WTC11 (cell line): ENCODE results near the gene TUBB4B. TPM values are rescaled to one million over a fixed set of nuclear protein-coding genes. Genes with fewer than 3 reads are reported as not detected.
A peak's percentile ranks its signal among the peaks of the same experiment; 100 is the strongest.

ENCODE experiments used
- ATAC-seq: fragments of 200-7000 bp; cut with Tn5 transposase; 2 replicates; pipeline ENCODE4 v1.10.0; 2021; ENCODE audit warnings: mild to moderate bottlenecking, moderate library complexity
- CTCF ChIA-PET: fragments of 300-600 bp; sonication (Branson Sonifier 250); formaldehyde crosslinking; loops from one replicate; lab custom pipeline; 2021; ENCODE audit warnings: antibody characterized with exemption; lab: Charles Lee
- POLR2A ChIA-PET: fragments of 350-600 bp; sonication (Branson Sonifier 250); formaldehyde crosslinking; loops from one replicate; lab custom pipeline; 2021; ENCODE audit warnings: antibody characterized with exemption; lab: Charles Lee
- DNase-seq: peaks from one replicate; pipeline ENCODE4 v3.0.0; 2021; ENCODE audit warnings: low spot score
- H3K27ac Mint-ChIP-seq: 2 replicates; pipeline ENCODE4 v1.8.0; 2021; ENCODE audit warnings: mixed read lengths
- H3K27me3 Mint-ChIP-seq: 2 replicates; pipeline ENCODE4 v1.8.0; 2021; ENCODE audit warnings: low read depth, mild to moderate bottlenecking, moderate library complexity, mixed read lengths
- H3K36me3 Mint-ChIP-seq: 2 replicates; pipeline ENCODE4 v1.8.0; 2021; ENCODE audit warnings: mixed read lengths
- H3K4me1 Mint-ChIP-seq: 2 replicates; pipeline ENCODE4 v1.8.0; 2022; ENCODE audit warnings: mixed read lengths
- H3K4me3 Mint-ChIP-seq: 2 replicates; pipeline ENCODE4 v1.8.0; 2021; ENCODE audit warnings: mild to moderate bottlenecking, moderate library complexity, mixed read lengths
- H3K9me3 Mint-ChIP-seq: 2 replicates; pipeline ENCODE4 v1.8.0; 2021; ENCODE audit warnings: mixed read lengths
- CDX4 ChIP-seq: fragments of 250-450 bp; sonication (Bioruptor Pico); IDR thresholded peaks from 2 replicates; pipeline ENCODE4 v1.9.0; 2021; ENCODE audit warnings: moderate library complexity, mild to moderate bottlenecking, inconsistent platforms, borderline replicate concordance
- CREM ChIP-seq: sonication (generic); formaldehyde crosslinking; IDR thresholded peaks from 2 replicates; pipeline ENCODE4 v1.8.1; 2022; ENCODE audit warnings: mild to moderate bottlenecking, missing genetic modification reagents, moderate library complexity
- E2F4 ChIP-seq: sonication (generic); formaldehyde crosslinking; IDR thresholded peaks from 2 replicates; pipeline ENCODE4 v1.8.1; 2022; ENCODE audit warnings: low read depth, mild to moderate bottlenecking, moderate library complexity, missing genetic modification reagents, borderline replicate concordance
- E2F5 ChIP-seq: sonication (generic); formaldehyde crosslinking; IDR thresholded peaks from 2 replicates; pipeline ENCODE4 v1.8.1; 2022; ENCODE audit warnings: mild to moderate bottlenecking, moderate library complexity, missing genetic modification reagents
- EMX1 ChIP-seq: fragments of 250-450 bp; sonication (Bioruptor Pico); IDR thresholded peaks from 2 replicates; pipeline ENCODE4 v1.8.0; 2021; ENCODE audit warnings: mild to moderate bottlenecking
- FOXJ3 ChIP-seq: sonication (generic); formaldehyde crosslinking; IDR thresholded peaks from 2 replicates; pipeline ENCODE4 v1.9.0; 2021; ENCODE audit warnings: missing genetic modification reagents, mild to moderate bottlenecking, borderline replicate concordance
- FOXP1 ChIP-seq: sonication (generic); formaldehyde crosslinking; IDR thresholded peaks from 2 replicates; pipeline ENCODE4 v1.8.0; 2022; ENCODE audit warnings: missing genetic modification reagents, mild to moderate bottlenecking, moderate library complexity, borderline replicate concordance
- FOXP4 ChIP-seq: sonication (generic); formaldehyde crosslinking; IDR thresholded peaks from 2 replicates; pipeline ENCODE4 v1.8.0; 2022; ENCODE audit warnings: mild to moderate bottlenecking, missing genetic modification reagents
- JUN ChIP-seq: sonication (generic); formaldehyde crosslinking; IDR thresholded peaks from 2 replicates; pipeline ENCODE4 v1.8.0; 2023; ENCODE audit warnings: mild to moderate bottlenecking, missing genetic modification reagents
- MLX ChIP-seq: sonication (generic); formaldehyde crosslinking; IDR thresholded peaks from 2 replicates; pipeline ENCODE4 v1.8.1; 2023; ENCODE audit warnings: mild to moderate bottlenecking, missing genetic modification reagents, moderate library complexity
- NFATC4 ChIP-seq: fragments of 250-450 bp; sonication (Bioruptor Pico); IDR thresholded peaks from 2 replicates; pipeline ENCODE4 v1.9.0; 2021; ENCODE audit warnings: mild to moderate bottlenecking
- NFYB ChIP-seq: sonication (generic); formaldehyde crosslinking; conservative IDR thresholded peaks from 2 replicates; pipeline ENCODE4 v1.8.0; 2022; ENCODE audit warnings: low read depth, missing genetic modification reagents
- NR1H2 ChIP-seq: sonication (generic); formaldehyde crosslinking; IDR thresholded peaks from 2 replicates; pipeline ENCODE4 v1.9.0; 2021; ENCODE audit warnings: mild to moderate bottlenecking, moderate library complexity, missing genetic modification reagents
- SMAD3 ChIP-seq: sonication (generic); formaldehyde crosslinking; IDR thresholded peaks from 2 replicates; pipeline ENCODE4 v1.8.0; 2022; ENCODE audit warnings: missing genetic modification reagents, mild to moderate bottlenecking, borderline replicate concordance
- TEAD1 ChIP-seq: sonication (generic); formaldehyde crosslinking; IDR thresholded peaks from 2 replicates; pipeline ENCODE4 v1.8.0; 2022; ENCODE audit warnings: mild to moderate bottlenecking, missing genetic modification reagents
- USF1 ChIP-seq: sonication (generic); formaldehyde crosslinking; IDR thresholded peaks from 2 replicates; pipeline ENCODE4 v1.8.0; 2022; ENCODE audit warnings: mild to moderate bottlenecking, missing genetic modification reagents
- ZMAT4 ChIP-seq: fragments of 250-450 bp; sonication (Bioruptor Pico); IDR thresholded peaks from 2 replicates; pipeline ENCODE4 v1.9.0; 2021; ENCODE audit warnings: mild to moderate bottlenecking
- ZNF138 ChIP-seq: sonication (generic); formaldehyde crosslinking; conservative IDR thresholded peaks from 2 replicates; pipeline ENCODE4 v1.8.1; 2022; ENCODE audit warnings: mild to moderate bottlenecking, moderate library complexity, missing genetic modification reagents
- ZNF232 ChIP-seq: sonication (generic); formaldehyde crosslinking; IDR thresholded peaks from 2 replicates; pipeline ENCODE4 v1.8.0; 2022; ENCODE audit warnings: mild to moderate bottlenecking, missing genetic modification reagents
- ZNF512 ChIP-seq: sonication (generic); formaldehyde crosslinking; IDR thresholded peaks from 2 replicates; pipeline ENCODE4 v1.8.1; 2022; ENCODE audit warnings: missing genetic modification reagents, borderline replicate concordance
- ZNF671 ChIP-seq: fragments of 250-450 bp; sonication (Bioruptor Pico); IDR thresholded peaks from 2 replicates; pipeline ENCODE4 v1.8.0; 2021; ENCODE audit warnings: mild to moderate bottlenecking
- total RNA-seq: library from RNA; stranded (reverse); gene quantifications from 3 replicates; pipeline ENCODE4 v1.2.3, GENCODE V29; 2021

Gene TUBB4B
- total RNA-seq, 1 experiment from 2014 or later = 375 TPM

- Mint-ChIP-seq H3K4me1 (peaks cover 18% of the 10 kb centered on the region), H3K27ac (no peak overlapping the region), H3K27me3 (no peaks in the 10 kb centered on the region), H3K36me3 (no peaks in the 10 kb centered on the region), H3K9me3 (no peaks in the 10 kb centered on the region), H3K4me3 (no peak overlapping the region)
- CTCF ChIA-PET = interaction anchor here (0.5 to 4.6 kb wide), 11 partner anchors 10 to 205 kb away, joined by 3 to 143 read pairs (median 3); partner anchors contain the start of genes CYSRT1, NPDC1, RNF208 and RNF224
- no peak for ATAC-seq
- POLR2A ChIA-PET = no interaction called here
- TF ChIP-seq FOXP1 (0 out of 2 replicates have a peak, but pooled peaks have one; percentile 20), ZNF138 (CRISPR knock-in tag) (no peak)
- no peak for DNase-seq
Measured at GRCh38 chr9:137234055-137234697, 6.9 kb upstream of the TUBB4B start.

- Mint-ChIP-seq H3K4me3 (no peak overlapping the region), H3K9me3 (no peaks in the 10 kb centered on the region), H3K27me3 (no peaks in the 10 kb centered on the region), H3K27ac (no peak overlapping the region; the same call in 1 of the 2 replicates), H3K36me3 (no peaks in the 10 kb centered on the region), H3K4me1 (peaks cover 18% of the 10 kb centered on the region)
- TF ChIP-seq NR1H2 (CRISPR knock-in tag) (no peak), FOXJ3 (CRISPR knock-in tag) (no peak), FOXP4 (CRISPR knock-in tag) (no peak), EMX1 (no peak), ZNF232 (CRISPR knock-in tag) (no peak), E2F5 (CRISPR knock-in tag) (no peak), ZNF512 (no peak), USF1 (no peak), SMAD3 (CRISPR knock-in tag) (no peak), MLX (no peak), E2F4 (CRISPR knock-in tag) (no peak), NFATC4 (CRISPR knock-in tag) (no peak), TEAD1 (CRISPR knock-in tag) (no peak), ZMAT4 (no peak), NFYB (CRISPR knock-in tag) (no peak), JUN (CRISPR knock-in tag) (no peak), CDX4 (CRISPR knock-in tag) (no peak), ZNF671 (no peak), CREM (CRISPR knock-in tag) (no peak)
- ChIA-PET CTCF (interaction anchor here (0.6 to 4.6 kb wide), 12 partner anchors 9 to 206 kb away, joined by 3 to 143 read pairs (median 9); partner anchors contain the start of genes CYSRT1, NELFB, RNF208 and RNF224), POLR2A (interaction anchor here (0.7 kb wide), 1 partner anchor 33 kb away, joined by 3 read pairs; no protein-coding TSS in a partner anchor)
- no peak for DNase-seq
- ATAC-seq = no peak
Measured at GRCh38 chr9:137234758-137235423, 6.2 kb upstream of the TUBB4B start.
